Thymus (tissue), 11 donors: ENCODE measurements around the gene SUSD6. TPM values are rescaled to one million over a fixed set of nuclear protein-coding genes. Genes with fewer than 3 reads are reported as not detected.

Source experiments
- DNase-seq, 9 donors: peaks; one replicate each; pipeline ENCODE4 v3.0.0-alpha.2; 2013; ENCODE audit warnings: low spot score in 9 of 9, low read depth in 6 of 9, missing footprints in 1 of 9
- H3K27ac ChIP-seq, 2 donors: one replicate each; pipeline ENCODE4 v1.5.1; 2013; ENCODE audit warnings: control low read depth in 1 of 2, low read depth in 1 of 2, low read length in 1 of 2, mild to moderate bottlenecking in 1 of 2, moderate library complexity in 1 of 2
- H3K27me3 ChIP-seq, 2 donors: one replicate each; pipeline ENCODE4 v1.5.1; 2013; ENCODE audit warnings: low read length in 1 of 2; ENCODE audit not compliant: control insufficient read depth in 2 of 2, insufficient read depth in 1 of 2
- H3K36me3 ChIP-seq, 2 donors: one replicate each; pipeline ENCODE4 v1.5.1; 2013; ENCODE audit warnings: low read length in 1 of 2, mild to moderate bottlenecking in 1 of 2, moderate library complexity in 1 of 2; ENCODE audit not compliant: control insufficient read depth in 2 of 2, insufficient read depth in 2 of 2
- H3K4me1 ChIP-seq, 2 donors: one replicate each; pipeline ENCODE4 v1.5.1; 2013; ENCODE audit warnings: low read length in 2 of 2; ENCODE audit not compliant: control insufficient read depth in 2 of 2, insufficient read depth in 2 of 2
- H3K4me3 ChIP-seq, 2 donors: one replicate each; pipeline ENCODE4 v1.5.1; 2013; ENCODE audit warnings: low read length in 2 of 2, control low read depth in 1 of 2, mild to moderate bottlenecking in 1 of 2
- H3K9me3 ChIP-seq, 2 donors: one replicate each; pipeline ENCODE4 v1.5.1; 2013; ENCODE audit warnings: low read length in 1 of 2, mild to moderate bottlenecking in 1 of 2; ENCODE audit not compliant: control insufficient read depth in 2 of 2, insufficient read depth in 1 of 2
- WGBS: extraction: QIAGEN DNeasy Blood & Tissue Kit; methylation state at CpG from one replicate; pipeline ENCODE4 v1.1.7; 2013; 5-methylcytosine and 5-hydroxymethylcytosine counted together
- polyA plus RNA-seq: library from polyadenylated mRNA; stranded (reverse); fragments of 200-250 nt; gene quantifications from one replicate; pipeline ENCODE4 v1.2.3, GENCODE V29; 2013
- total RNA-seq: library from RNA; stranded (reverse); fragments of 120-200 nt; gene quantifications from one replicate; pipeline ENCODE4 v1.2.4, GENCODE V29; 2013
- donor health status: healthy.

SUSD6 gene
- total and polyA plus RNA-seq, 2 donors, result 7.8 to 23.7 TPM

- DNase-seq, result peak in 1 of 9 donors; percentile 46
- WGBS, result 6% methylated on average over 2 of the region's 2 CpGs
- no peak overlapping the region for H3K4me3 ChIP-seq
- peak overlapping the region; percentile 88 to 97 for H3K27ac ChIP-seq
- H3K4me1 ChIP-seq, result peaks cover 41 to 76% of the 10 kb centered on the region in 2 donors
- no peaks in the 10 kb centered on the region for H3K36me3 ChIP-seq
- H3K9me3 ChIP-seq, result no peaks in the 10 kb centered on the region
- no peaks in the 10 kb centered on the region for H3K27me3 ChIP-seq
Measured at GRCh38 chr14:69614592-69614991, 3.2 kb downstream of the SUSD6 start.

GRCh38 chr14:69615121-69615495 is 3.7 kb downstream of the SUSD6 start:
- Histone ChIP-seq H3K27ac (peak overlapping the region; percentile 88 to 97), H3K27me3 (no peaks in the 10 kb centered on the region), H3K4me1 (peaks cover 41 to 75% of the 10 kb centered on the region in 2 donors), H3K36me3 (no peaks in the 10 kb centered on the region), H3K4me3 (peak overlapping the region; percentile 28 to 29), H3K9me3 (no peaks in the 10 kb centered on the region)
- WGBS, result 43% methylated on average over 5 of the region's 5 CpGs
- DNase-seq, result no peak

DNA sequence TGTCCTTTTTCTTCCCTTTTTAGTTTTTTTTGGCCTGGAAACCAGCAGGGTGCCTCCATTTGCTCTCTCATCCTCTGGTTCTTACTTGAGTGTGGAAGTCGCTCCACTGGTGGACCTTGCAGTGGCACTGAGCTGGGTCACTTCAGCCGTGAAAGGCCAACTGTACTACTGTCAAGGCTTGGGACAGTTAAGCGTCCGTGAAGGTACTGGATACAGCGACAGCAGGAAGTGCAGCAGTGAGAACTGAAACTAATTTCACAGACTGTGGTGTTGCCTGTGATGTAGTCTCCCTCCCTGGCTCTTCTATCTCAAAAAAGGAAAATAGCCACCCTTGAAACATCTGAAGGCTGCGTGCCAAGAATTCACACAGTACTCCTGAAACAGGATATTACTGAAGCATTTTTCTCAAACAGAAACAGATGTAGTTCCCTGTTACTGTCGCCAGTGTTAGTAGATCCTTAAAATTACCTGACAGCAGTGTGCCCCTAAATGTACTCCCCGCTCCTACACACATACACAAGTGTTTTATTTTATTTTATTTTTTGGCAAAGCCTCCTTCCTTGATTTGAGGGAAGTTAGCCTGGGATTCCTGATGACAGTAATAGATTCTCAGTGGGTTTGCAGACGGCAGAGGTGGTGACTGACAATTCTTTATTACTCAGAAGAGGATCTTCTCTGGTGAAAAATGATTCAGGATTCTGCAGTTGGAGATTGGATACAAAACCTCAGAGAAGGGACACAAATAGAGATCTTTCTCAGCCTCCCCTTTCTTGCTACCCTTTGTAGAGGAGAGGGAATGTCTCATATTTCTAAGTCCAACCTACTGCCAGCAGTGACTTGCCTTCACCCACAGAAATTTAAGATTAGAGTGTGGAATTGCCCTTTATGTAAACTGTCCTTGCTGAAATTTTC is 4.4 kb downstream of the SUSD6 start:
- WGBS, result 12% methylated on average over 9 of the region's 9 CpGs
- Histone ChIP-seq H3K9me3 (no peaks in the 10 kb centered on the region), H3K4me3 (peak overlapping the region; percentile 28 to 29), H3K4me1 (peaks cover 41 to 72% of the 10 kb centered on the region in 2 donors), H3K36me3 (no peaks in the 10 kb centered on the region), H3K27me3 (no peaks in the 10 kb centered on the region), H3K27ac (peak overlapping the region; percentile 88 to 97)
- DNase-seq, result peak in 4 of 9 donors; percentile 52 to 82 (median 58)

- no peaks in the 10 kb centered on the region for H3K36me3 ChIP-seq
- H3K27me3 ChIP-seq, result no peaks in the 10 kb centered on the region
- 94% methylated on average over 1 of the region's 1 CpG for WGBS
- DNase-seq, result no peak
- H3K4me1 ChIP-seq, result peaks cover 41 to 74% of the 10 kb centered on the region in 2 donors
- H3K9me3 ChIP-seq, result no peaks in the 10 kb centered on the region
- peak overlapping the region; percentile 88 to 97 for H3K27ac ChIP-seq
- no peak overlapping the region for H3K4me3 ChIP-seq
Measured at GRCh38 chr14:69616408-69616773, 5.0 kb downstream of the SUSD6 start.

DNA sequence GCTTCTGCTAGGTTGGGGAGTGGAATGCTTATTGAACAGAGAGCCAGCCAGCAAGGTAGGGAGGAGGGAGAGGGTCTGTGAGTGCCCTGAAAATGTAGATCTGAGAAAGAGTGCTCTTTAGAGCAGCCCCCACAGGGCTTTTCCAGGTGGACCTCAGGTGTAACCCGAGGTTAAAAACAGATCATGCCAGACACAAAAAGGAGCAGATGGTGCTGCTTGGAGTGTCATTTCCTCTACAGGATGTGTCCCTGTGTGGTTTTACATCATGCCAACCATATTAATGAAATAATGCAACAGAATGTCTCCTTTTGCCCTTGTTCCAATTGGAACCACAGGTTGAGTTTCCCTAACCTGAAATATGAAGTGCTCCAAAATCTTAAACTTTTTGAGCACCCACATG is 6.4 kb downstream of the SUSD6 start:
- Histone ChIP-seq H3K27ac (peak overlapping the region; percentile 25 to 43), H3K9me3 (no peaks in the 10 kb centered on the region), H3K4me3 (no peak overlapping the region), H3K4me1 (peaks cover 38 to 70% of the 10 kb centered on the region in 2 donors), H3K27me3 (no peaks in the 10 kb centered on the region), H3K36me3 (no peaks in the 10 kb centered on the region)
- DNase-seq, result peak in 1 of 9 donors; percentile 38
- WGBS, result 5% methylated on average over 1 of the region's 1 CpG

- peak overlapping the region; percentile 52 to 60 for H3K27ac ChIP-seq
- no peaks in the 10 kb centered on the region for H3K27me3 ChIP-seq
- DNase-seq, result no peak
- WGBS, result 89% methylated on average over 4 of the region's 4 CpGs
- no peaks in the 10 kb centered on the region for H3K36me3 ChIP-seq
- no peak overlapping the region for H3K4me3 ChIP-seq
- H3K9me3 ChIP-seq, result no peaks in the 10 kb centered on the region
- H3K4me1 ChIP-seq, result peaks cover 36 to 62% of the 10 kb centered on the region in 2 donors
Measured at GRCh38 chr14:69619012-69619411, 7.6 kb downstream of the SUSD6 start.

- Histone ChIP-seq H3K9me3 (no peaks in the 10 kb centered on the region), H3K4me1 (peaks cover 32 to 60% of the 10 kb centered on the region in 2 donors), H3K27ac (peak overlapping the region in 1 of 2 donors; percentile 31), H3K36me3 (no peaks in the 10 kb centered on the region), H3K4me3 (no peak overlapping the region), H3K27me3 (no peaks in the 10 kb centered on the region)
- DNase-seq, result no peak
- 66% methylated on average over 5 of the region's 5 CpGs for WGBS
Measured at GRCh38 chr14:69620211-69620611, 8.8 kb downstream of the SUSD6 start.

- H3K4me3 ChIP-seq, result no peak overlapping the region
- peaks cover 33 to 60% of the 10 kb centered on the region in 2 donors for H3K4me1 ChIP-seq
- DNase-seq, result no peak
- no peak overlapping the region for H3K27ac ChIP-seq
- H3K9me3 ChIP-seq, result no peaks in the 10 kb centered on the region
- no peaks in the 10 kb centered on the region for H3K27me3 ChIP-seq
- 96% methylated on average over 2 of the region's 2 CpGs for WGBS
- no peaks in the 10 kb centered on the region for H3K36me3 ChIP-seq
Measured at GRCh38 chr14:69620981-69621380, 9.6 kb downstream of the SUSD6 start.

- Histone ChIP-seq H3K27me3 (no peaks in the 10 kb centered on the region), H3K4me1 (peaks cover 20 to 53% of the 10 kb centered on the region in 2 donors), H3K4me3 (no peak overlapping the region), H3K36me3 (no peaks in the 10 kb centered on the region), H3K27ac (peak overlapping the region in 1 of 2 donors; percentile 18), H3K9me3 (no peaks in the 10 kb centered on the region)
- 98% methylated on average over 4 of the region's 4 CpGs for WGBS
- DNase-seq, result no peak
Measured at GRCh38 chr14:69624136-69624535, 12.7 kb downstream of the SUSD6 start.
